Tibial nerve (tissue), 4 donors: ENCODE measurements around the gene IL18. TPM values are rescaled to one million over a fixed set of nuclear protein-coding genes. Genes with fewer than 3 reads are reported as not detected.

Experiments
- DNase-seq, 2 donors: peaks; one replicate each; pipeline ENCODE4 v3.0.0-alpha.2; 2019; ENCODE audit warnings: low spot score in 2 of 2
- H3K27ac ChIP-seq, 4 donors: fragments of 200-600 bp; sonication (generic) in 3 of 4; one replicate each; pipeline ENCODE4 v1.5.1; 2017 to 2019; ENCODE audit warnings: mild to moderate bottlenecking in 1 of 4
- H3K27me3 ChIP-seq, 2 donors: fragments of 200-600 bp; sonication (generic) in 1 of 2; one replicate each; pipeline versions ENCODE4 v1.5.1 to v1.6.0; 2017 to 2019
- H3K36me3 ChIP-seq, 3 donors: fragments of 200-600 bp; sonication (generic); one replicate each; pipeline ENCODE4 v1.5.1; 2018 to 2019
- H3K4me1 ChIP-seq, 4 donors: fragments of 200-600 bp; sonication (generic) in 3 of 4; one replicate each; pipeline ENCODE4 v1.5.1; 2017 to 2019
- H3K4me3 ChIP-seq, 4 donors: fragments of 200-600 bp; sonication (generic) in 3 of 4; one replicate each; pipeline ENCODE4 v1.5.1; 2017 to 2019; ENCODE audit warnings: mild to moderate bottlenecking in 1 of 4, moderate library complexity in 1 of 4
- H3K9me3 ChIP-seq, 4 donors: fragments of 200-600 bp; sonication (generic) in 3 of 4; one replicate each; pipeline ENCODE4 v1.5.1; 2017 to 2019
- CTCF ChIP-seq, 5 experiments: fragments of 200-600 bp in 3 of 5; fragments of 450-650 bp in 2 of 5; sonication (generic) in 3 of 5; IDR thresholded peaks; one replicate each; pipeline ENCODE4 v1.5.1; 2016 to 2019; ENCODE audit warnings: antibody characterized with exemption in 5 of 5, mild to moderate bottlenecking in 3 of 5, moderate library complexity in 2 of 5
- EP300 ChIP-seq, 2 donors: sonication (generic); formaldehyde crosslinking; IDR thresholded peaks; one replicate each; pipeline ENCODE4 v1.6.1; 2017; ENCODE audit warnings: antibody characterized with exemption in 2 of 2, mild to moderate bottlenecking in 1 of 2
- POLR2A ChIP-seq, 2 donors: fragments of 450-650 bp; IDR thresholded peaks; one replicate each; pipeline ENCODE4 v1.6.1; 2017; ENCODE audit warnings: antibody characterized with exemption in 2 of 2, mild to moderate bottlenecking in 2 of 2, moderate library complexity in 2 of 2
- WGBS, 2 donors: methylation state at CpG; one replicate each; pipeline ENCODE4 v1.1.5; 2018; 5-methylcytosine and 5-hydroxymethylcytosine counted together
- total RNA-seq, 4 donors: library from RNA; depleted of rRNA; stranded (reverse); fragments of >200 nt; gene quantifications; one replicate each; pipeline ENCODE4 v1.1.0, GENCODE V29; 2016

Gene IL18
- total RNA-seq, 4 donors from 2014 or later = 15.3 to 64.9 (median 33.5) TPM

- peaks cover 0 to 17% (median 5%) of the 10 kb centered on the region in 4 donors for H3K4me1 ChIP-seq
- no peak for TF ChIP-seq CTCF (IDR thresholded peaks at IDR 0.05)
- TF ChIP-seq EP300 (IDR thresholded peaks at IDR 0.05) = no peak
- no peak for TF ChIP-seq POLR2A (IDR thresholded peaks at IDR 0.05)
- H3K36me3 ChIP-seq = no peaks in the 10 kb centered on the region
- H3K9me3 ChIP-seq = no peaks in the 10 kb centered on the region
- no peak overlapping the region for H3K4me3 ChIP-seq
- DNase-seq = no peak
- 90 to 94% methylated on average over 1 of the region's 1 CpG for WGBS, 2 donors
- H3K27me3 ChIP-seq = no peaks in the 10 kb centered on the region
- no peak overlapping the region for H3K27ac ChIP-seq
Observed at GRCh38 chr11:112178428-112178827, 14.5 kb upstream of the IL18 start.

- H3K36me3 ChIP-seq = no peaks in the 10 kb centered on the region
- H3K27me3 ChIP-seq = no peaks in the 10 kb centered on the region
- H3K27ac ChIP-seq = no peak overlapping the region
- H3K4me3 ChIP-seq = no peak overlapping the region
- peaks cover 0 to 17% (median 5%) of the 10 kb centered on the region in 4 donors for H3K4me1 ChIP-seq
- no peaks in the 10 kb centered on the region for H3K9me3 ChIP-seq
- no peak for TF ChIP-seq EP300 (IDR thresholded peaks at IDR 0.05)
- no peak for TF ChIP-seq CTCF (IDR thresholded peaks at IDR 0.05)
- no peak for TF ChIP-seq POLR2A (IDR thresholded peaks at IDR 0.05)
- 75 to 81% methylated on average over 4 of the region's 4 CpGs for WGBS, 2 donors
- DNase-seq = no peak
Observed at GRCh38 chr11:112177589-112177988, 13.7 kb upstream of the IL18 start.

GRCh38 chr11:112176077-112176476, 12.2 kb upstream of the IL18 start:
- no peaks in the 10 kb centered on the region for H3K9me3 ChIP-seq
- no peaks in the 10 kb centered on the region for H3K27me3 ChIP-seq
- peak overlapping the region in 1 of 4 donors; percentile 82 for H3K27ac ChIP-seq
- peaks cover 0 to 17% (median 5%) of the 10 kb centered on the region in 4 donors for H3K4me1 ChIP-seq
- no peaks in the 10 kb centered on the region for H3K36me3 ChIP-seq
- WGBS, 2 donors = 78 to 97% methylated on average over 1 of the region's 1 CpG
- TF ChIP-seq CTCF (IDR thresholded peaks at IDR 0.05) (no peak), POLR2A (IDR thresholded peaks at IDR 0.05) (no peak), EP300 (IDR thresholded peaks at IDR 0.05) (no peak)
- peak overlapping the region in 2 of 4 donors; percentile 35 to 51 for H3K4me3 ChIP-seq
- DNase-seq = no peak

DNA sequence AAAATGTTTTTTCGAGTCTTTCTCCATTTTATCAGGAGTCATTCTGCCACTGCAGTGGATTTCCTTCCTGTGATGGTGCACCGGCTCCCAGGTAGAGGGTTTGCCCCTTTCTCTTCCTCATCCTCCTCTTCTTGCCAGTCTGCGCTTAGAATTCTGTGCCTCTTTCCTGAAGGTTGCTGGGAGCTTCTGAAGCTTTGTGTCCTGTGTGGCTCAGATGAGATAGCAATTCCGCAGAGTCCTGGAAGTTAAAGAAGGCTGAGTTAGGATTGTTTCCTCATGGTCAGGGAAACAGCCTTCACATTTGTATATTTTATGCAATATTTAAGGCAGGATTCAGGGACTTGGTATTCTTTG, 11.7 kb upstream of the IL18 start:
- Histone ChIP-seq H3K27ac (peak overlapping the region; percentile 56 to 82 (median 65)), H3K9me3 (no peaks in the 10 kb centered on the region), H3K27me3 (no peaks in the 10 kb centered on the region), H3K36me3 (no peaks in the 10 kb centered on the region), H3K4me3 (peak overlapping the region; percentile 30 to 51 (median 34)), H3K4me1 (peaks cover 0 to 17% (median 5%) of the 10 kb centered on the region in 4 donors)
- TF ChIP-seq EP300 (IDR thresholded peaks at IDR 0.05) = no peak
- no peak for DNase-seq
- 9 to 21% methylated on average over 4 of the region's 4 CpGs for WGBS, 2 donors

GRCh38 chr11:112174789-112175598, 11.1 kb upstream of the IL18 start, which contains the start of gene BCO2:
Gene BCO2 (plus strand): TSS chr11:112175512. CDS start chr11:112175602, 90 bp downstream.
- Histone ChIP-seq H3K27me3 (no peaks in the 10 kb centered on the region), H3K9me3 (no peaks in the 10 kb centered on the region), H3K4me1 (peaks cover 0 to 17% (median 5%) of the 10 kb centered on the region in 4 donors), H3K27ac (peak within 1 kb of the TSS; percentile 56 to 82 (median 65)), H3K36me3 (no peaks in the 10 kb centered on the region), H3K4me3 (peak within 1 kb of the TSS; percentile 30 to 51 (median 34))
- WGBS, 2 donors = 2% methylated on average over 11 of the region's 11 CpGs
- DNase-seq = peak; percentile 82 to 91
- TF ChIP-seq CTCF (IDR thresholded peaks at IDR 0.05) = peak; percentile 78 to 92 (median 85)
- peak; percentile 54 to 60 for TF ChIP-seq EP300 (IDR thresholded peaks at IDR 0.05)
- TF ChIP-seq POLR2A (IDR thresholded peaks at IDR 0.05) = peak in 1 of 2 donors; percentile 31
